Fibroblast of villous mesenchyme (primary cell): ENCODE results near the gene SATB2. TPM values are rescaled to one million over a fixed set of nuclear protein-coding genes. Genes with fewer than 3 reads are reported as not detected.

Experiments used
- DNase-seq: peaks from one replicate; pipeline ENCODE4 v3.0.0-alpha.2; 2010; ENCODE audit warnings: low read depth
- H3K4me3 ChIP-seq: 2 replicates; pipeline ENCODE4 v1.5.1; 2011; ENCODE audit warnings: low read depth, mild to moderate bottlenecking, low read length
- total RNA-seq: library from RNA; depleted of rRNA; stranded (reverse); fragments of >200 nt; gene quantifications from 2 replicates; pipeline ENCODE4 v1.2.3, GENCODE V29; 2012
- TF ChIP-seq, protein P1 (sequence below): IDR thresholded peaks from 2 replicates; pipeline ENCODE4 v1.5.1; 2012; ENCODE audit warnings: low read depth, mild to moderate bottlenecking, low read length; ENCODE audit not compliant: insufficient read depth

Gene SATB2
- total RNA-seq, 1 donor = 13.0 TPM

DNA sequence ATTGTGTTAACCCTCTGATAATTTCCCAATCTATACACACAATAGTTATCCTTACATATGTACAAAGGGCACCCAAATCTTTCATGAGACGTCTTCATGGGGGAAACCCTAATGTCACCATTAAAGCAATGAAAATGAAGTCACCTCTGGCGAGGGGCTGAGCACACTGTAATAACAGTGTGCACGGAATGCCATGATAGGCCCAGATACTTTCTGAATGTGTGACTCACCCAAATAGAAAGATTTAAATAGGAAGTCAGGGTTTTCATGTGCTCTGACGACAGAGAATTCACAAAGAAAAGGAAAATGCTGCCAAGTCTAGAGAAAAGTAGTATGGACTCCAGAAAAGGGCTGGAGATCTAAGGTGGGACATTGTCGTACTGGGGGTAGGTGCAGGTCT is 128.3 kb downstream of the SATB2 start:
- TF ChIP-seq, protein P1, sequence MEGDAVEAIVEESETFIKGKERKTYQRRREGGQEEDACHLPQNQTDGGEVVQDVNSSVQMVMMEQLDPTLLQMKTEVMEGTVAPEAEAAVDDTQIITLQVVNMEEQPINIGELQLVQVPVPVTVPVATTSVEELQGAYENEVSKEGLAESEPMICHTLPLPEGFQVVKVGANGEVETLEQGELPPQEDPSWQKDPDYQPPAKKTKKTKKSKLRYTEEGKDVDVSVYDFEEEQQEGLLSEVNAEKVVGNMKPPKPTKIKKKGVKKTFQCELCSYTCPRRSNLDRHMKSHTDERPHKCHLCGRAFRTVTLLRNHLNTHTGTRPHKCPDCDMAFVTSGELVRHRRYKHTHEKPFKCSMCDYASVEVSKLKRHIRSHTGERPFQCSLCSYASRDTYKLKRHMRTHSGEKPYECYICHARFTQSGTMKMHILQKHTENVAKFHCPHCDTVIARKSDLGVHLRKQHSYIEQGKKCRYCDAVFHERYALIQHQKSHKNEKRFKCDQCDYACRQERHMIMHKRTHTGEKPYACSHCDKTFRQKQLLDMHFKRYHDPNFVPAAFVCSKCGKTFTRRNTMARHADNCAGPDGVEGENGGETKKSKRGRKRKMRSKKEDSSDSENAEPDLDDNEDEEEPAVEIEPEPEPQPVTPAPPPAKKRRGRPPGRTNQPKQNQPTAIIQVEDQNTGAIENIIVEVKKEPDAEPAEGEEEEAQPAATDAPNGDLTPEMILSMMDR = no peak
- no peak for DNase-seq
- no peak overlapping the region for H3K4me3 ChIP-seq

GRCh38 chr2:199329031-199329430 is 128.7 kb downstream of the SATB2 start:
- no peak for DNase-seq
- TF ChIP-seq, protein P1 = no peak
- no peak overlapping the region for H3K4me3 ChIP-seq

DNA sequence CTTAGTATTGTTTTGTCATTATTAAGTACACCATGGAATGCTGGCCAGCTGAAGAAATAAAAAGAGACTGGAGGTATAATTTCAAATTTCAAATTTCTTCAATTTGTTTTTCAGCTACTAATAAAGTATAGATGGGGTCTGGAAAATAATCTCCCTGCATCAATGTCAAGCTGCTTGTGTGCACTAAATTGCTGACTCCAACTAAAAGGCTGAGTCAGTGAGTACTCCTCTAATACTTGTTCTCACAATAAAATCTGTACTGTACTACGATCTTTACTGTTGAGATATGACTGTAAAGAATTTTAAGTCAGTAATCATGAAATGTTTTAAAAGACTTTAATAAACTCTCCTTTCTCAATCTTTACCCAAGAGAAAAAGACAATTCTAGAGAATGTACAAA is 131.9 kb downstream of the SATB2 start:
- no peak for DNase-seq
- TF ChIP-seq, protein P1 = no peak

GRCh38 chr2:199322151-199322550 is 135.6 kb downstream of the SATB2 start:
- H3K4me3 ChIP-seq = no peak overlapping the region
- no peak for DNase-seq
- TF ChIP-seq, protein P1 = no peak

More for the DNA sequence above, 131.9 kb downstream of the SATB2 start:
- H3K4me3 ChIP-seq = no peak overlapping the region

DNA sequence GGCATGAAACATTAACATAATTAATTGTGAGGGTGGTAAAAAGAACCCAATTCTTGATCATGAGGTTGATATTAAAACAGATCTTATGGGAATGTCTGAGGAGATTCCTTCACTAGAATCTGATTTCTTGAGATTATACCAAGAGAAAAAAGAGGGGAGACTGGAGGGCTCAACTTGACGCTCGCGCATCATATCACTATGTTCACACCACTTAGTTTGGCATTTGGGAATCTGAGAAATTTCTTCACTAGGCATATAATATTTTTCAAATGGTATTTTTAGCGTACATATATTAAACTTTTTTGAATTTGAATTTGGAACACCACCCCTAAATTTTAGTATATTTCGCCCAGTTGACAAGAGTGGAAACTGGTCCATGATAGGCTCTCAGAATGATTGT is 140.1 kb downstream of the SATB2 start:
- TF ChIP-seq, protein P1 = no peak
- no peak overlapping the region for H3K4me3 ChIP-seq
- DNase-seq = no peak

DNA sequence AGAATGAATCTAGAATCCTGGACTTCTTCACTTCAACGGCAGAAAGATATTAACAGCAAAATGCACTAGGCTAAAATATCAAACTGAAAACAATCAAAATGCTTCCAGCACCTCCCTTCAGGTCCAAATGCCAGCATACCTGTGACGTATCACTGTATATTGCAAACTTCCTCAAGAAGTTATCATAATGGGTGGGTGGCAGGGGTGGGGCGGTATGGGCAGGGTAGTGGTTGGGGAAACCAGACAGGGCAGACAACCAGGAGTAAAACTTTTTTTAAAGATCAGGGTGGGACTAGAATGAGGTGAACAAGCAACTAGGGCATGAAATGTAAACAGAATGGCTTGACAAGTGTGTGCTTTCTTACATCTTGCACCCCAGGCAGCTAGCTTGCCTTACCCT is 140.9 kb downstream of the SATB2 start:
- no peak overlapping the region for H3K4me3 ChIP-seq
- TF ChIP-seq, protein P1 = no peak
- no peak for DNase-seq
